HepG2 (cell line): ENCODE results near the gene PEX5. TPM values are rescaled to one million over a fixed set of nuclear protein-coding genes. Genes with fewer than 3 reads are reported as not detected.

ENCODE experiments used
- ATAC-seq: fragments of 200-7000 bp; cut with Tn5 transposase; 3 replicates; pipeline ENCODE4 v1.9.1; 2020; ENCODE audit warnings: mild to moderate bottlenecking, moderate library complexity
- BruUV-seq: library from RNA; stranded (reverse); fragments of 400-500 nt; replicated peaks from 2 replicates; lab custom pipeline; 2021; lab: Mats Ljungman, UMichigan
- CTCF ChIA-PET: fragments of 300-600 bp; formaldehyde crosslinking; extraction: SDS; loops from one replicate; lab custom pipeline; 2021; ENCODE audit warnings: low total read pairs, inconsistent platforms, low intra/inter-chr PET ratio; lab: Yijun Ruan, JAX
- POLR2A ChIA-PET: fragments of 350-600 bp; sonication (Branson Sonifier 250); formaldehyde crosslinking; loops from one replicate; lab custom pipeline; 2020; ENCODE audit warnings: antibody characterized with exemption, inconsistent platforms; lab: Yijun Ruan, JAX
- DNase-seq: peaks from one replicate; pipeline ENCODE4 v3.0.0-alpha.2; 2015; ENCODE audit warnings: low spot score
- FAIRE-seq: peaks from 3 replicates; lab custom pipeline; 2011; peaks lifted over from hg19 to GRCh38; lab: Jason Lieb, UNC
- H2AFZ ChIP-seq: one replicate; pipeline ENCODE4 v1.6.1; 2011; ENCODE audit warnings: low read length, inconsistent platforms
- H3K27ac ChIP-seq: fragments of 300-600 bp; 3 replicates; pipeline ENCODE4 v1.8.0; 2011; ENCODE audit warnings: mixed run types, mild to moderate bottlenecking, mixed read lengths, low read length, inconsistent platforms; ENCODE audit not compliant: insufficient read depth; ENCODE audit errors: extremely low read length
- H3K27me3 ChIP-seq, 2 experiments: fragments of 200-600 bp in 1 of 2; 2 replicates in 1 of 2; 3 replicates in 1 of 2; pipeline versions ENCODE4 v1.6.0 to v1.8.0; 2011; ENCODE audit warnings: low read length in 2 of 2, mild to moderate bottlenecking in 2 of 2, moderate library complexity in 2 of 2, inconsistent platforms in 1 of 2; ENCODE audit not compliant: insufficient read depth in 2 of 2, control insufficient read depth in 1 of 2
- H3K36me3 ChIP-seq, 2 experiments: fragments of 200-600 bp in 1 of 2; replicated peaks in 1 of 2; 2 replicates in 1 of 2; 3 replicates in 1 of 2; pipeline versions ENCODE4 v1.5.1 to v1.8.0; 2011; ENCODE audit warnings: low read length in 2 of 2, inconsistent platforms in 1 of 2; ENCODE audit not compliant: insufficient read depth in 2 of 2, control insufficient read depth in 1 of 2
- H3K4me1 ChIP-seq: 2 replicates; pipeline ENCODE4 v1.5.1; 2012; ENCODE audit warnings: low read length, inconsistent platforms; ENCODE audit not compliant: insufficient read depth
- H3K4me2 ChIP-seq: 2 replicates; pipeline ENCODE4 v1.6.0; 2011; ENCODE audit warnings: low read depth, low read length, inconsistent platforms
- H3K4me3 ChIP-seq, 3 experiments: fragments of 200-600 bp in 1 of 3; sonication (generic), shearing (Covaris generic) in 1 of 3; replicated peaks in 1 of 3; 2 replicates each; pipeline ENCODE4 v1.5.1; 2011 to 2016; ENCODE audit warnings: low read length in 3 of 3, inconsistent platforms in 2 of 3, low read depth in 2 of 3, mild to moderate bottlenecking in 2 of 3, control low read depth in 1 of 3, mixed read lengths in 1 of 3; ENCODE audit not compliant: insufficient read depth in 1 of 3
- H3K79me2 ChIP-seq: one replicate; pipeline ENCODE4 v1.6.1; 2011; ENCODE audit warnings: low read length, inconsistent platforms; ENCODE audit not compliant: insufficient read depth
- H3K9ac ChIP-seq: 2 replicates; pipeline ENCODE4 v1.6.0; 2011; ENCODE audit warnings: mild to moderate bottlenecking, low read depth, low read length, inconsistent platforms; ENCODE audit not compliant: insufficient read depth
- H3K9me3 ChIP-seq: 2 replicates; pipeline ENCODE4 v1.5.1; 2012; ENCODE audit warnings: mild to moderate bottlenecking, low read length
- H4K20me1 ChIP-seq: 2 replicates; pipeline ENCODE4 v1.6.0; 2011; ENCODE audit warnings: inconsistent platforms, mild to moderate bottlenecking, low read length, moderate library complexity; ENCODE audit not compliant: insufficient read depth
- AGO2 ChIP-seq: fragments of 200-400 bp; formaldehyde crosslinking; optimal IDR thresholded peaks from 2 replicates; pipeline ENCODE3; 2017; ENCODE audit warnings: mild to moderate bottlenecking, low read depth, low read length, moderate library complexity
- CENPBD1 ChIP-seq: sonication (generic); formaldehyde crosslinking; IDR thresholded peaks from 2 replicates; pipeline ENCODE4 v1.8.0; 2022; ENCODE audit warnings: missing genetic modification reagents, low read depth, mild to moderate bottlenecking, borderline replicate concordance
- ETS1 ChIP-seq: sonication (generic); formaldehyde crosslinking; IDR thresholded peaks from 2 replicates; pipeline ENCODE4 v1.4.0; 2020; ENCODE audit warnings: missing genetic modification reagents
- IRX3 ChIP-seq: sonication (generic); formaldehyde crosslinking; IDR thresholded peaks from 2 replicates; pipeline ENCODE4 v1.8.1; 2023; ENCODE audit warnings: mild to moderate bottlenecking, low read depth, missing genetic modification reagents, borderline replicate concordance
- MLX ChIP-seq: IDR thresholded peaks from 2 replicates; pipeline ENCODE4 v1.6.1; 2016
- MTA1 ChIP-seq: sonication (generic); formaldehyde crosslinking; IDR thresholded peaks from 2 replicates; pipeline ENCODE4 v1.4.0; 2020; ENCODE audit warnings: missing genetic modification reagents, mild to moderate bottlenecking, borderline replicate concordance
- MTA3 ChIP-seq: sonication (generic); formaldehyde crosslinking; IDR thresholded peaks from 2 replicates; pipeline ENCODE4 v1.4.0; 2020; ENCODE audit warnings: missing genetic modification reagents
- NR0B2 ChIP-seq: sonication (generic); formaldehyde crosslinking; IDR thresholded peaks from 2 replicates; pipeline ENCODE4 v1.4.0; 2020; ENCODE audit warnings: mild to moderate bottlenecking, missing genetic modification reagents
- XRCC5 ChIP-seq: fragments of 200-400 bp; formaldehyde crosslinking; optimal IDR thresholded peaks from 2 replicates; pipeline ENCODE3; 2017; ENCODE audit warnings: mild to moderate bottlenecking, low read length
- ZNF264 ChIP-seq: sonication (generic); formaldehyde crosslinking; IDR thresholded peaks from 2 replicates; pipeline ENCODE4 v1.4.0; 2020; ENCODE audit warnings: missing genetic modification reagents
- ZNF513 ChIP-seq: sonication (generic); formaldehyde crosslinking; conservative IDR thresholded peaks from 2 replicates; pipeline ENCODE4 v1.5.0; 2020; ENCODE audit warnings: missing genetic modification reagents
- ZNF569 ChIP-seq: sonication (generic); formaldehyde crosslinking; IDR thresholded peaks from 2 replicates; pipeline ENCODE4 v1.5.0; 2020; ENCODE audit warnings: mild to moderate bottlenecking, missing genetic modification reagents, moderate library complexity, borderline replicate concordance
- ZNF710 ChIP-seq: sonication (generic); formaldehyde crosslinking; IDR thresholded peaks from 2 replicates; pipeline ENCODE4 v1.5.0; 2020; ENCODE audit warnings: mild to moderate bottlenecking, missing genetic modification reagents, borderline replicate concordance
- ZZZ3 ChIP-seq: sonication (generic); formaldehyde crosslinking; IDR thresholded peaks from 2 replicates; pipeline ENCODE4 v1.4.0; 2020; ENCODE audit warnings: missing genetic modification reagents, mild to moderate bottlenecking, borderline replicate concordance
- WGBS: methylation state at CpG from one replicate; pipeline ENCODE4 v1.1.6; 2017; ENCODE audit warnings: low lambda C conversion rate; 5-methylcytosine and 5-hydroxymethylcytosine counted together
- in situ Hi-C: cut with HindIII; loops from 2 replicates; pipeline ENCODE4 v1.10.0; 2017; ENCODE audit warnings: low pct_unique_long_range_greater_than_20kb; ENCODE audit not compliant: extremely low pct_ligation_motif_present
- intact Hi-C: fragments of 100-400 bp; cut with micrococcal nuclease; formaldehyde crosslinking; loops from one replicate; pipeline ENCODE4 v1.10.0; 2022; ENCODE audit not compliant: unreplicated experiment
- polyA plus RNA-seq, 8 experiments: library from polyadenylated mRNA; depleted of rRNA in 3 of 8; stranded (reverse) in 7 of 8; unstranded in 1 of 8; fragments of >200 nt; fragmentation: Illumina TruSeq in 4 of 8; extraction: Trizol in 4 of 8; gene quantifications; 2 replicates each; pipeline versions ENCODE4 v1.2.1 to v1.2.3, GENCODE V29; 2011 to 2016; ENCODE audit warnings: low read depth in 4 of 8, missing spikeins in 1 of 8, mixed read lengths in 1 of 8; ENCODE audit not compliant: insufficient read depth in 1 of 8
- total RNA-seq, 5 experiments: library from RNA; depleted of rRNA; stranded (reverse); fragments of >200 nt; fragmentation: Illumina TruSeq; extraction: Trizol; gene quantifications; 2 replicates each; pipeline ENCODE4 v1.2.3, GENCODE V29; 2016; ENCODE audit warnings: low read depth in 1 of 5

The PEX5 gene
- total and polyA plus RNA-seq, 2 of the 13 experiments (the other 11 are each of a cell fraction or from before 2014, with no cell fraction given): 16.4 to 29.0 TPM

GRCh38 chr12:7141351-7142005, 48.0 kb upstream of the PEX5 start:
- no peak overlapping the region for H2AFZ ChIP-seq
- no peaks in the 10 kb centered on the region for H3K27me3 ChIP-seq
- FAIRE-seq: no peak
- H3K4me3 ChIP-seq: no peak overlapping the region
- ATAC-seq: no peak
- no peak for TF ChIP-seq MTA3 (CRISPR knock-in tag)
- no peak for TF ChIP-seq XRCC5
- TF ChIP-seq ZNF513 (CRISPR knock-in tag): no peak
- TF ChIP-seq ZNF264 (CRISPR knock-in tag): no peak
- TF ChIP-seq AGO2: no peak
- no peak for TF ChIP-seq ETS1 (CRISPR knock-in tag)
- no peak for TF ChIP-seq ZZZ3 (CRISPR knock-in tag)
- no peak for TF ChIP-seq CENPBD1 (CRISPR knock-in tag)
- TF ChIP-seq ZNF710 (CRISPR knock-in tag): no peak
- TF ChIP-seq MTA1 (CRISPR knock-in tag): no peak
- no peak for TF ChIP-seq NR0B2 (CRISPR knock-in tag)
- no peak for TF ChIP-seq IRX3 (CRISPR knock-in tag)
- TF ChIP-seq ZNF569 (CRISPR knock-in tag): no peak
- TF ChIP-seq MLX (CRISPR knock-in tag): no peak
- no TSS peak for BruUV-seq
- no peak overlapping the region for H3K4me2 ChIP-seq
- ChIA-PET CTCF (interaction anchor here (0.7 to 2.7 kb wide), 3 partner anchors 28 to 497 kb away, joined by 3 to 16 read pairs (median 3); no protein-coding TSS in a partner anchor), POLR2A (interaction anchor here (1.4 to 1.7 kb wide), 2 partner anchors 13 to 17 kb away, joined by 3 to 4 read pairs; partner anchors contain the start of gene RBP5)
- peaks cover 21 to 62% of the 10 kb centered on the region in 2 experiments for H3K36me3 ChIP-seq
- H3K9ac ChIP-seq: no peak overlapping the region
- in situ Hi-C loops: no loop called here
- intact Hi-C loops: no loop called here
- 94% methylated on average over 6 of the region's 7 CpGs for WGBS
- no peaks in the 10 kb centered on the region for H3K9me3 ChIP-seq
- no peaks in the 10 kb centered on the region for H3K79me2 ChIP-seq
- no peaks in the 10 kb centered on the region; the same call in 1 of the 2 replicates for H3K4me1 ChIP-seq
- H4K20me1 ChIP-seq: no peaks in the 10 kb centered on the region
- no peak for DNase-seq
- H3K27ac ChIP-seq: no peak overlapping the region
